COLO668 (cell line): Measurements from ENCODE around the gene VCL.
A peak's percentile ranks its signal among the peaks of the same experiment; 100 is the strongest.
"Not testable (repeated sequence)": the region's sequence is repeated elsewhere in the genome, so short reads cannot be mapped to it uniquely, and the experiment has no call there.

Source experiments
- DNase-seq: peaks from one replicate; lab custom pipeline; 2025; ENCODE audit not compliant: unreplicated experiment; lab: John Stamatoyannopoulos, UW

VCL gene

GRCh38 chr10:74035303-74035702, 37.4 kb downstream of the VCL start:
- no peak for DNase-seq

GRCh38 chr10:74036474-74036873, 38.6 kb downstream of the VCL start:
- DNase-seq, result no peak

GRCh38 chr10:74039561-74040145, 41.7 kb downstream of the VCL start:
- DNase-seq, result no peak

GRCh38 chr10:74040200-74041126, 42.5 kb downstream of the VCL start:
- no peak for DNase-seq

- no peak for DNase-seq
Observed at GRCh38 chr10:74044419-74044818, 46.5 kb downstream of the VCL start.

- no peak for DNase-seq
Observed at GRCh38 chr10:74047304-74047703, 49.4 kb downstream of the VCL start.

- DNase-seq, result no peak
Observed at GRCh38 chr10:74047871-74048270, 50.0 kb downstream of the VCL start.

- no peak for DNase-seq
Observed at GRCh38 chr10:74048433-74048832, 50.5 kb downstream of the VCL start.

- DNase-seq, result no peak
Observed at GRCh38 chr10:74049955-74050354, 52.0 kb downstream of the VCL start.

GRCh38 chr10:74050653-74051052, 52.7 kb downstream of the VCL start:
- DNase-seq, result no peak

GRCh38 chr10:74051736-74052342, 53.9 kb downstream of the VCL start:
- DNase-seq, result no peak

GRCh38 chr10:74052994-74053393, 55.1 kb downstream of the VCL start:
- no peak for DNase-seq

- no peak for DNase-seq
Observed at GRCh38 chr10:74055383-74056049, 57.6 kb downstream of the VCL start.

- DNase-seq, result no peak
Observed at GRCh38 chr10:74056050-74056818, 58.3 kb downstream of the VCL start.

GRCh38 chr10:74058071-74058470, 60.2 kb downstream of the VCL start:
- no peak for DNase-seq

GRCh38 chr10:74058658-74059057, 60.7 kb downstream of the VCL start:
- DNase-seq, result peak; percentile 3

- DNase-seq, result no peak
Observed at GRCh38 chr10:74061104-74061503, 63.2 kb downstream of the VCL start.

GRCh38 chr10:74061978-74062377, 64.1 kb downstream of the VCL start:
- not testable (repeated sequence) for DNase-seq

GRCh38 chr10:74063256-74063655, 65.3 kb downstream of the VCL start:
- no peak for DNase-seq
